ENCODE results near the gene F8A1.
"Not testable (repeated sequence)": the region's sequence is repeated elsewhere in the genome, so short reads cannot be mapped to it uniquely, and the experiment has no call there.

The F8A1 gene

GRCh38 chrX:154886069-154886788 lies at the start of gene F8A1:
TSS of gene F8A1 (plus strand) at chrX:154886355. CDS start at chrX:154886375, 20 bp downstream.
- DNase-seq (ENCODE audit: low read depth) = not testable (repeated sequence)

GRCh38 chrX:154840856-154841255 lies 45.3 kb upstream of the F8A1 start:
- peak; percentile 8 for DNase-seq (ENCODE audit: low read depth)

- DNase-seq (ENCODE audit: low read depth) = no peak
Observed at GRCh38 chrX:154850957-154851611, 35.1 kb upstream of the F8A1 start.

GRCh38 chrX:154855256-154855655 lies 30.9 kb upstream of the F8A1 start:
- no peak for DNase-seq (ENCODE audit: low read depth)

- DNase-seq (ENCODE audit: low read depth) = not testable (repeated sequence)
Observed at GRCh38 chrX:154868522-154868921, 17.6 kb upstream of the F8A1 start.

- no peak for DNase-seq (ENCODE audit: low read depth)
Observed at GRCh38 chrX:154873329-154873728, 12.8 kb upstream of the F8A1 start.

- DNase-seq (ENCODE audit: low read depth) = not testable (repeated sequence)
Observed at GRCh38 chrX:154884069-154884468, 2.1 kb upstream of the F8A1 start.

- not testable (repeated sequence) for DNase-seq (ENCODE audit: low read depth)
Observed at GRCh38 chrX:154885057-154885456, 1.1 kb upstream of the F8A1 start.

GRCh38 chrX:154885549-154885948 lies 606 bp upstream of the F8A1 start:
- not testable (repeated sequence) for DNase-seq (ENCODE audit: low read depth)

GRCh38 chrX:154886789-154887221 lies 650 bp downstream of the F8A1 start:
- DNase-seq (ENCODE audit: low read depth) = not testable (repeated sequence)

GRCh38 chrX:154890990-154891639 lies 5.0 kb downstream of the F8A1 start:
- peak; percentile 0 for DNase-seq (ENCODE audit: low read depth)

GRCh38 chrX:154892296-154892695 lies 6.1 kb downstream of the F8A1 start:
- DNase-seq (ENCODE audit: low read depth) = no peak

GRCh38 chrX:154900323-154900722 lies 14.2 kb downstream of the F8A1 start:
- DNase-seq (ENCODE audit: low read depth) = no peak

GRCh38 chrX:154902408-154902807 lies 16.3 kb downstream of the F8A1 start:
- DNase-seq (ENCODE audit: low read depth) = no peak

- no peak for DNase-seq (ENCODE audit: low read depth)
Observed at GRCh38 chrX:154908821-154909220, 22.7 kb downstream of the F8A1 start.

- DNase-seq (ENCODE audit: low read depth) = not testable (repeated sequence)
Observed at GRCh38 chrX:154910048-154910447, 23.9 kb downstream of the F8A1 start.

GRCh38 chrX:154910528-154910927 lies 24.4 kb downstream of the F8A1 start:
- DNase-seq (ENCODE audit: low read depth) = not testable (repeated sequence)

GRCh38 chrX:154914052-154914451 lies 27.9 kb downstream of the F8A1 start:
- no peak for DNase-seq (ENCODE audit: low read depth)

GRCh38 chrX:154918060-154918483 lies 31.9 kb downstream of the F8A1 start:
- DNase-seq (ENCODE audit: low read depth) = peak; percentile 60

GRCh38 chrX:154924771-154925170 lies 38.6 kb downstream of the F8A1 start:
- DNase-seq (ENCODE audit: low read depth) = not testable (repeated sequence)
